Adrenal gland (tissue), 5 donors: Measurements from ENCODE around the gene RNLS.

Source experiments
- CTCF ChIP-seq, 6 experiments: fragments of 450-650 bp in 4 of 6; fragments of 200-600 bp in 2 of 6; sonication (generic) in 1 of 6; IDR thresholded peaks; 1 replicate in 5 of 6; 2 replicates in 1 of 6; pipeline versions ENCODE4 v1.5.1 to v1.8.0; 2016 to 2021; ENCODE audit warnings: antibody characterized with exemption in 6 of 6, mild to moderate bottlenecking in 2 of 6, moderate library complexity in 1 of 6
- POLR2A ChIP-seq, 2 donors: fragments of 450-650 bp; IDR thresholded peaks; one replicate each; pipeline ENCODE4 v1.6.1; 2017; ENCODE audit warnings: antibody characterized with exemption in 2 of 2, mild to moderate bottlenecking in 2 of 2, moderate library complexity in 1 of 2
- donor health status: DM: no; HTN: no; CAD: no.

GRCh38 chr10:88512599-88512998 is 70.5 kb downstream of the RNLS start:
- TF ChIP-seq CTCF (IDR thresholded peaks at IDR 0.05) (no peak), POLR2A (IDR thresholded peaks at IDR 0.05) (no peak)
